Esophagus muscularis mucosa (tissue), 4 donors: Measurements from ENCODE around the gene SLC45A1. TPM values are rescaled to one million over a fixed set of nuclear protein-coding genes. Genes with fewer than 3 reads are reported as not detected.

Experiments used
- DNase-seq: peaks from one replicate; pipeline ENCODE4 v3.0.0-alpha.2; 2017; ENCODE audit errors: extremely low spot score
- H3K27ac ChIP-seq, 4 donors: fragments of 200-600 bp; sonication (generic); replicated peaks in 1 of 4; 1 replicate in 3 of 4; 2 replicates in 1 of 4; pipeline ENCODE4 v1.5.1; 2016 to 2019; ENCODE audit warnings: mild to moderate bottlenecking in 1 of 4
- H3K27me3 ChIP-seq, 4 donors: fragments of 200-600 bp; sonication (generic); one replicate each; pipeline versions ENCODE4 v1.5.1 to v1.6.0; 2016 to 2019
- H3K36me3 ChIP-seq, 4 donors: fragments of 200-600 bp; sonication (generic); one replicate each; pipeline ENCODE4 v1.5.1; 2016 to 2019
- H3K4me1 ChIP-seq, 4 donors: fragments of 200-600 bp; sonication (generic); one replicate each; pipeline ENCODE4 v1.5.1; 2016 to 2019
- H3K4me3 ChIP-seq, 4 donors: fragments of 200-600 bp; sonication (generic); 1 replicate in 2 of 4; 2 replicates in 2 of 4; pipeline ENCODE4 v1.5.1; 2016 to 2019; ENCODE audit warnings: mild to moderate bottlenecking in 4 of 4, moderate library complexity in 1 of 4
- H3K9me3 ChIP-seq, 4 donors: fragments of 200-600 bp; sonication (generic); 1 replicate in 3 of 4; 2 replicates in 1 of 4; pipeline ENCODE4 v1.5.1; 2016 to 2019
- CTCF ChIP-seq, 3 experiments: fragments of 200-600 bp in 2 of 3; fragments of 450-650 bp in 1 of 3; sonication (generic) in 2 of 3; IDR thresholded peaks; one replicate each; pipeline ENCODE4 v1.5.1; 2017 to 2019; ENCODE audit warnings: antibody characterized with exemption in 3 of 3, mild to moderate bottlenecking in 2 of 3, moderate library complexity in 1 of 3
- EP300 ChIP-seq: sonication (generic); formaldehyde crosslinking; IDR thresholded peaks from one replicate; pipeline ENCODE4 v1.6.1; 2017; ENCODE audit warnings: antibody characterized with exemption
- POLR2A ChIP-seq: fragments of 450-650 bp; IDR thresholded peaks from one replicate; pipeline ENCODE4 v1.6.1; 2017; ENCODE audit warnings: antibody characterized with exemption, moderate library complexity, mild to moderate bottlenecking, low read depth
- POLR2AphosphoS5 ChIP-seq, 2 donors: sonication (generic); formaldehyde crosslinking; IDR thresholded peaks; one replicate each; pipeline ENCODE4 v1.6.1; 2017; ENCODE audit warnings: antibody characterized with exemption in 2 of 2
- WGBS: methylation state at CpG from one replicate; pipeline ENCODE4 v1.1.5; 2018; 5-methylcytosine and 5-hydroxymethylcytosine counted together
- intact Hi-C: fragments of 100-400 bp; cut with DNase I; formaldehyde crosslinking; loops from one replicate; pipeline ENCODE4 v1.15.1; 2023
- total RNA-seq, 4 donors: library from RNA; depleted of rRNA; stranded (reverse); fragments of >200 nt; gene quantifications; one replicate each; pipeline versions ENCODE4 v1.1.0 to v1.2.1, GENCODE V29; 2016

The SLC45A1 gene
- total RNA-seq, 4 donors from 2014 or later: 6.8 to 17.5 (median 10.7) TPM

GRCh38 chr1:8332806-8333205 is 14.9 kb downstream of the SLC45A1 start:
- Histone ChIP-seq H3K9me3 (no peaks in the 10 kb centered on the region), H3K27me3 (no peaks in the 10 kb centered on the region), H3K4me1 (no peaks in the 10 kb centered on the region), H3K36me3 (peaks cover 9 to 77% (median 23%) of the 10 kb centered on the region in 4 donors), H3K27ac (no peak overlapping the region), H3K4me3 (no peak overlapping the region)
- no peak for DNase-seq
- intact Hi-C loops: no loop called here
- WGBS: 90% methylated on average over 16 of the region's 16 CpGs
- TF ChIP-seq EP300: no peak
- TF ChIP-seq CTCF (IDR thresholded peaks at IDR 0.05): no peak
- TF ChIP-seq POLR2AphosphoS5 (IDR thresholded peaks at IDR 0.05): no peak
- no peak for TF ChIP-seq POLR2A

GRCh38 chr1:8333246-8333987 is 15.5 kb downstream of the SLC45A1 start:
- Histone ChIP-seq H3K4me1 (no peaks in the 10 kb centered on the region), H3K4me3 (no peak overlapping the region), H3K36me3 (peaks cover 14 to 77% (median 28%) of the 10 kb centered on the region in 4 donors), H3K27me3 (no peaks in the 10 kb centered on the region), H3K27ac (no peak overlapping the region), H3K9me3 (no peaks in the 10 kb centered on the region)
- DNase-seq: no peak
- WGBS: 91% methylated on average over 12 of the region's 16 CpGs
- intact Hi-C loops: no loop called here
- no peak for TF ChIP-seq EP300
- no peak for TF ChIP-seq CTCF (IDR thresholded peaks at IDR 0.05)
- no peak for TF ChIP-seq POLR2A
- TF ChIP-seq POLR2AphosphoS5 (IDR thresholded peaks at IDR 0.05): no peak

GRCh38 chr1:8334106-8334851 is 16.4 kb downstream of the SLC45A1 start:
- no peak for TF ChIP-seq POLR2A
- no peak for TF ChIP-seq EP300
- TF ChIP-seq CTCF (IDR thresholded peaks at IDR 0.05): no peak
- no peak for TF ChIP-seq POLR2AphosphoS5 (IDR thresholded peaks at IDR 0.05)
- Histone ChIP-seq H3K9me3 (no peaks in the 10 kb centered on the region), H3K4me3 (no peak overlapping the region), H3K4me1 (no peaks in the 10 kb centered on the region), H3K27ac (no peak overlapping the region), H3K36me3 (peaks cover 15 to 83% (median 31%) of the 10 kb centered on the region in 4 donors), H3K27me3 (no peaks in the 10 kb centered on the region)
- intact Hi-C loops: no loop called here
- DNase-seq: no peak
- 95% methylated on average over 19 of the region's 24 CpGs for WGBS

GRCh38 chr1:8335246-8335645 is 17.3 kb downstream of the SLC45A1 start:
- peaks cover 18 to 85% (median 36%) of the 10 kb centered on the region in 4 donors for H3K36me3 ChIP-seq
- no peak for DNase-seq
- WGBS: 97% methylated on average over 26 of the region's 27 CpGs

More at GRCh38 chr1:8335246-8335645, 17.3 kb downstream of the SLC45A1 start:
- no peaks in the 10 kb centered on the region for H3K9me3 ChIP-seq
- H3K4me3 ChIP-seq: no peak overlapping the region
- no peak overlapping the region for H3K27ac ChIP-seq
- TF ChIP-seq CTCF (IDR thresholded peaks at IDR 0.05) (no peak), EP300 (no peak), POLR2AphosphoS5 (IDR thresholded peaks at IDR 0.05) (no peak), POLR2A (no peak)
- no peaks in the 10 kb centered on the region for H3K4me1 ChIP-seq
- intact Hi-C loops: no loop called here
- H3K27me3 ChIP-seq: no peaks in the 10 kb centered on the region
